T-cell (primary cell): ENCODE results near the gene MTF2. TPM values are rescaled to one million over a fixed set of nuclear protein-coding genes. Genes with fewer than 3 reads are reported as not detected.
A peak's percentile ranks its signal among the peaks of the same experiment; 100 is the strongest.

Experiments
- ATAC-seq, 4 experiments: fragments of 200-7000 bp in 3 of 4; fragments of 150-1000 bp in 1 of 4; cut with Tn5 transposase; replicated peaks in 1 of 4; 1 replicate in 3 of 4; 2 replicates in 1 of 4; pipeline ENCODE4 v1.10.0; 2021; ENCODE audit warnings: moderate library complexity in 3 of 4, mild to moderate bottlenecking in 2 of 4, moderate number of reproducible peaks in 1 of 4
- CTCF ChIA-PET, 2 donors: fragments of 300-600 bp; sonication (Branson Sonifier 250); formaldehyde crosslinking; loops; one replicate each; lab custom pipeline; 2022; ENCODE audit warnings: antibody characterized with exemption in 2 of 2; lab: Charles Lee
- POLR2A ChIA-PET, 2 donors: fragments of 300-600 bp; sonication (Branson Sonifier 250); formaldehyde crosslinking; loops; one replicate each; lab custom pipeline; 2022; ENCODE audit warnings: antibody characterized with exemption in 2 of 2; lab: Charles Lee
- DNase-seq, 35 experiments: peaks; one replicate each; pipeline versions ENCODE4 v3.0.0 to v3.0.0-alpha.2; 2013 to 2023
- H3K27ac ChIP-seq: one replicate; pipeline ENCODE4 v1.5.1; 2013; ENCODE audit warnings: low read length
- H3K27me3 ChIP-seq, 2 experiments: replicated peaks in 1 of 2; 1 replicate in 1 of 2; 2 replicates in 1 of 2; pipeline versions ENCODE4 v1.6.1 to v1.7.0; 2013; ENCODE audit warnings: low read length in 1 of 2, mixed read lengths in 1 of 2; ENCODE audit not compliant: control insufficient read depth in 2 of 2, insufficient read depth in 2 of 2; ENCODE audit errors: extremely low read depth in 1 of 2
- H3K36me3 ChIP-seq, 2 donors: 1 replicate in 1 of 2; 2 replicates in 1 of 2; pipeline versions ENCODE4 v1.6.1 to v1.7.0; 2013; ENCODE audit warnings: low read length in 1 of 2; ENCODE audit not compliant: control insufficient read depth in 2 of 2, insufficient read depth in 1 of 2; ENCODE audit errors: extremely low read depth in 1 of 2
- H3K4me1 ChIP-seq, 2 experiments: 1 replicate in 1 of 2; 2 replicates in 1 of 2; pipeline versions ENCODE4 v1.6.1 to v1.7.0; 2013; ENCODE audit warnings: low read length in 2 of 2, mixed read lengths in 1 of 2; ENCODE audit not compliant: insufficient read depth in 2 of 2, control insufficient read depth in 1 of 2; ENCODE audit errors: extremely low read depth in 1 of 2
- H3K4me3 ChIP-seq, 2 donors: 1 replicate in 1 of 2; 2 replicates in 1 of 2; pipeline versions ENCODE4 v1.5.1 to v1.7.0; 2013; ENCODE audit warnings: mild to moderate bottlenecking in 2 of 2, low read length in 1 of 2, moderate library complexity in 1 of 2; ENCODE audit not compliant: control insufficient read depth in 1 of 2; ENCODE audit errors: extremely low read depth in 1 of 2
- H3K9me3 ChIP-seq: 2 replicates; pipeline ENCODE4 v1.7.0; 2013
- H3K27ac Mint-ChIP-seq, 2 donors: one replicate each; pipeline ENCODE4 v1.8.0; 2020 to 2021; ENCODE audit warnings: mild to moderate bottlenecking in 2 of 2, mixed read lengths in 2 of 2
- H3K27me3 Mint-ChIP-seq, 2 donors: one replicate each; pipeline ENCODE4 v1.8.0; 2021 to 2022; ENCODE audit warnings: mixed read lengths in 2 of 2
- H3K36me3 Mint-ChIP-seq: one replicate; pipeline ENCODE4 v1.8.0; 2021; ENCODE audit warnings: mixed read lengths
- H3K4me1 Mint-ChIP-seq, 3 donors: one replicate each; pipeline ENCODE4 v1.8.0; 2020 to 2022; ENCODE audit warnings: mixed read lengths in 3 of 3, mild to moderate bottlenecking in 1 of 3
- H3K4me3 Mint-ChIP-seq, 3 donors: one replicate each; pipeline ENCODE4 v1.8.0; 2020 to 2022; ENCODE audit warnings: mild to moderate bottlenecking in 3 of 3, mixed read lengths in 3 of 3, moderate library complexity in 3 of 3
- H3K9me3 Mint-ChIP-seq, 3 donors: one replicate each; pipeline ENCODE4 v1.8.0; 2020 to 2022; ENCODE audit warnings: mixed read lengths in 3 of 3
- WGBS: methylation state at CpG from one replicate; pipeline ENCODE4 v1.1.5; 2013; ENCODE audit warnings: missing lambda C conversion rate; ENCODE audit not compliant: insufficient coverage; 5-methylcytosine and 5-hydroxymethylcytosine counted together
- total RNA-seq, 35 experiments: library from RNA in 6 of 35; stranded (reverse) in 6 of 35; fragments of 120-200 nt in 1 of 35; gene quantifications; one replicate each; pipeline versions ENCODE4 v1.2.1 to v1.2.4 and lab custom pipeline; 2013 to 2026

MTF2 gene
- total RNA-seq, 5 donors from 2014 or later (not counting 1 experiment from before 2014, with no cell fraction given) = 40.1 to 49.2 (median 47.4) TPM

DNA sequence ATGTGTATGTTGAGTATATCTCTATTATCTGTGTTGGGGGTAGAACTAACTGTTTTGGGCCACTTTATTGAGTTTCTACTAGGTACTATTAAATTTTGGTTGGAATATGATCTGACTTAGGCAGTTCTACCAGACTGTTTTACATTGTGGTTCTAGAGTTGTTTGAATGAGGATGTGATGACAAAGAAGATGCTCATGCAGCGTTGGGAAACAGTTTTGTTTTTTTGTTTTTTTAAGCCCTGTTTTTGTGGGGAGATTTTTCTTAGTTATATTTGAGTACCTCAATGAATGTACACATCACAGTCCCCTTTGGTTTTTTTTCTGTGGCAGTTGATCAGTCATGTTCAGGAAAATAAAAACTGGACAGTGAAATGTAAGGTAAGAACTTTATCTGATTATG lies 61.0 kb downstream of the MTF2 start:
- peaks cover 35% of the 10 kb centered on the region for H3K36me3 Mint-ChIP-seq
- H3K27me3 Mint-ChIP-seq = no peaks in the 10 kb centered on the region
- H3K4me1 ChIP-seq = no peaks in the 10 kb centered on the region
- no CpG with 5 or more reads among the region's 1 CpG for WGBS
- peak overlapping the region; percentile 17 to 35 for H3K27ac Mint-ChIP-seq
- H3K27me3 ChIP-seq = no peaks in the 10 kb centered on the region
- H3K36me3 ChIP-seq = peaks cover 0 to 27% of the 10 kb centered on the region in 2 donors
- no peak overlapping the region for H3K4me3 ChIP-seq
- DNase-seq = no peak
- no peak overlapping the region for H3K27ac ChIP-seq
- CTCF ChIA-PET = interaction anchor here in 1 of 2 donors (0.5 kb wide), 1 partner anchor 63 kb away, joined by 3 read pairs; no protein-coding TSS in a partner anchor
- H3K4me3 Mint-ChIP-seq = no peak overlapping the region
- H3K4me1 Mint-ChIP-seq = peaks cover 2 to 6% (median 5%) of the 10 kb centered on the region in 3 donors
- H3K9me3 Mint-ChIP-seq = no peaks in the 10 kb centered on the region
- no peaks in the 10 kb centered on the region for H3K9me3 ChIP-seq
- ATAC-seq = no peak
- POLR2A ChIA-PET = no interaction called here

DNA sequence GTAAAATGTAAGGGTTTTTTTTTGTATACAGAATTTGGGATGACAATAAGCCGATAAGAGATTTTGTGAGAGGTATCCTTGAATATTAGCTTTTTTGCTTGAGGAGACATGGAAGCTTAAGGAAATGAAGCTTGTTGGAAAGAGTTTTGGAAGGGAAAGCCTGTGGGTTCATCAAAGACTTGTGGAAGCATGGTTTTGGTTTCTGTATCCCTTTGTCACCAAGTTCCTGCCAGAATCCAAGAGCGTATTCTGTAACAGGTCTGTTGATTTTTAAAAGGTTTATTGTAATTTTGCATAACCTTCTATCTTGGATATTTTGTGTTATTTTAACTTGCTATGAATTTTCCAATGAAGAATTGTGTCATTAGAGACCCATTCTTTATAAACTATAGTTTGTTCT lies 63.1 kb downstream of the MTF2 start:
- 100% methylated on average over 1 of the region's 2 CpGs for WGBS
- ChIA-PET CTCF (no interaction called here), POLR2A (no interaction called here)
- Mint-ChIP-seq H3K36me3 (peaks cover 25% of the 10 kb centered on the region), H3K27me3 (no peaks in the 10 kb centered on the region), H3K9me3 (no peaks in the 10 kb centered on the region), H3K27ac (no peak overlapping the region), H3K4me1 (peaks cover 2 to 6% (median 5%) of the 10 kb centered on the region in 3 donors), H3K4me3 (no peak overlapping the region)
- Histone ChIP-seq H3K4me1 (no peaks in the 10 kb centered on the region), H3K9me3 (no peaks in the 10 kb centered on the region), H3K27me3 (no peaks in the 10 kb centered on the region), H3K36me3 (peaks cover 0 to 12% of the 10 kb centered on the region in 2 donors), H3K4me3 (no peak overlapping the region), H3K27ac (no peak overlapping the region)
- no peak for DNase-seq
- ATAC-seq = no peak

DNA sequence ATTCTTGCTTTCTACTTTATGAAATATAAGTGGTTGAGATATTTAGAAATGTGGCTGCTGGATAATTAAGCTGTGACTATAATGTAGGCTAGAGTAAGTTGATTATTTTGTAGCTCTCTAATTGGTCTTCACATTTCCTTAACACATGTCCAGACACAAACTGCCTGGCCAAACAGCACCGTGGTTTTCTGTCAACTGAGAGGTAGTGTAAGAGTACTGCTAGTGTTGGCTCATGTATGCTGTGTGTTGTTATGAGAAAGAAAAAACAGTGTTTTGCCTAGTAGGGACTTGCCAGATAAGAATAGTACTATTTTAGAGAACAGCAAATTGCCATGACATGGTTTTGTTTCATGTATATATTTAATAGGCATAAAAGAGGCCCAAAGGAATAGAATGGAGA lies 64.1 kb downstream of the MTF2 start:
- ChIA-PET CTCF (no interaction called here), POLR2A (interaction anchor here in 1 of 2 donors (1.0 kb wide), 1 partner anchor 11 kb away, joined by 4 read pairs; no protein-coding TSS in a partner anchor)
- no peaks in the 10 kb centered on the region for H3K9me3 ChIP-seq
- Mint-ChIP-seq H3K36me3 (peaks cover 31% of the 10 kb centered on the region), H3K4me1 (peaks cover 2 to 6% (median 5%) of the 10 kb centered on the region in 3 donors), H3K4me3 (no peak overlapping the region), H3K9me3 (no peaks in the 10 kb centered on the region), H3K27ac (peak overlapping the region in 1 of 2 donors; percentile 11), H3K27me3 (no peaks in the 10 kb centered on the region)
- H3K4me3 ChIP-seq = no peak overlapping the region
- DNase-seq (no peak), ATAC-seq (no peak)
- H3K4me1 ChIP-seq = no peaks in the 10 kb centered on the region
- WGBS = 100% methylated on average over 1 of the region's 1 CpG
- no peaks in the 10 kb centered on the region for H3K27me3 ChIP-seq
- H3K27ac ChIP-seq = no peak overlapping the region
- peaks cover 0 to 8% of the 10 kb centered on the region in 2 donors for H3K36me3 ChIP-seq

DNA sequence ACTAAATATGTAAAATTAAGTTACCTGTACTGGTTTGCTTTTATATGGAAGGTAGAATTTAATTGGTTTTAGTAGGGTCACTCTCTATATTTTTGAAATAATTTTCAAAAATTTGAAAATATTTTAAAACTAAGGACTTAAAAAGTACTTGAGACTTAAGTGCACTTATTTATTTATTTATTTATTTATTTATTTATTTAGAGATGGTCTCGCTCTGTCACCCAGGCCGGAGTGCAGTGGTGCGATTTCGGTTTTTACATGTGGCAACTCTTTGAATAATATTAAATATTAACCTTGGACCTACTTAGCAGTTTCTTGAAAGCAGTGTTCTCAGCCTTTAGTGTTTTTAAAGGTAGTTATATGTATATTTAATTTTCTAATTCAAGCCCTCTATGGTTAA lies 64.7 kb downstream of the MTF2 start:
- H3K36me3 ChIP-seq = peaks cover 0 to 13% of the 10 kb centered on the region in 2 donors
- ChIA-PET POLR2A (interaction anchor here in 1 of 2 donors (0.6 to 1.0 kb wide), 2 partner anchors 10 to 264 kb away, joined by 4 to 5 read pairs; no protein-coding TSS in a partner anchor), CTCF (interaction anchor here in 1 of 2 donors (0.6 kb wide), 1 partner anchor 1343 kb away, joined by 5 read pairs; no protein-coding TSS in a partner anchor)
- DNase-seq (no peak), ATAC-seq (no peak)
- H3K4me3 Mint-ChIP-seq = no peak overlapping the region
- no peak overlapping the region for H3K4me3 ChIP-seq
- H3K9me3 ChIP-seq = no peaks in the 10 kb centered on the region
- H3K27ac Mint-ChIP-seq = no peak overlapping the region
- peaks cover 0 to 6% (median 5%) of the 10 kb centered on the region in 3 donors for H3K4me1 Mint-ChIP-seq
- WGBS = no CpG with 5 or more reads among the region's 4 CpGs
- no peaks in the 10 kb centered on the region for H3K4me1 ChIP-seq
- no peaks in the 10 kb centered on the region for H3K9me3 Mint-ChIP-seq
- no peaks in the 10 kb centered on the region for H3K27me3 ChIP-seq
- H3K36me3 Mint-ChIP-seq = peaks cover 33% of the 10 kb centered on the region
- H3K27ac ChIP-seq = no peak overlapping the region
- H3K27me3 Mint-ChIP-seq = no peaks in the 10 kb centered on the region

DNA sequence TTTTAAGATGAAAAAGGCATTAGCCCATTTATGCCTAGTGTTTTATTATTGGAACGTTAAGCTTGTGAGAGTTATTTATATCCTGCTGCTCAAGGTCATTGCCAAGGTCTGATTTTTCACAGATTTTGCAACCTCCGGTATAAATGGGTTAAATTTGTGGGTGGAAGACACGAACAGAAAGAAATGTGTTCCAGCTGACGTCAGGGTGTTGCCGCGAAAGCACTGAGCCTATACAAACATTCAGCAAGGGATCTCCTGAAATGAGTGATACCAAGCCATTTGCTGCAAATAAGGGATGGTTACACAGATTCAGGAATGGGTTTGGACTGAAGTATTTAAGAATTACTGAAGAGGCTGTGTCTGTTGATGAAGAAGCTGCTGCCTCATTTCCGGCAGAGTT lies 68.9 kb downstream of the MTF2 start:
- H3K36me3 ChIP-seq = peaks cover 0 to 30% of the 10 kb centered on the region in 2 donors
- DNase-seq (no peak), ATAC-seq (no peak)
- H3K4me1 ChIP-seq = no peaks in the 10 kb centered on the region
- no peak overlapping the region for H3K27ac ChIP-seq
- POLR2A ChIA-PET = no interaction called here
- H3K27me3 ChIP-seq = no peaks in the 10 kb centered on the region
- no peak overlapping the region for H3K4me3 ChIP-seq
- H3K9me3 ChIP-seq = no peaks in the 10 kb centered on the region
- CTCF ChIA-PET = no interaction called here
- peak overlapping the region; percentile 25 to 41 for H3K27ac Mint-ChIP-seq
- no peaks in the 10 kb centered on the region for H3K9me3 Mint-ChIP-seq
- WGBS = 77% methylated on average over 6 of the region's 7 CpGs
- no peaks in the 10 kb centered on the region for H3K27me3 Mint-ChIP-seq
- peaks cover 0 to 4% (median 2%) of the 10 kb centered on the region in 3 donors for H3K4me1 Mint-ChIP-seq
- peaks cover 43% of the 10 kb centered on the region for H3K36me3 Mint-ChIP-seq
- H3K4me3 Mint-ChIP-seq = no peak overlapping the region

DNA sequence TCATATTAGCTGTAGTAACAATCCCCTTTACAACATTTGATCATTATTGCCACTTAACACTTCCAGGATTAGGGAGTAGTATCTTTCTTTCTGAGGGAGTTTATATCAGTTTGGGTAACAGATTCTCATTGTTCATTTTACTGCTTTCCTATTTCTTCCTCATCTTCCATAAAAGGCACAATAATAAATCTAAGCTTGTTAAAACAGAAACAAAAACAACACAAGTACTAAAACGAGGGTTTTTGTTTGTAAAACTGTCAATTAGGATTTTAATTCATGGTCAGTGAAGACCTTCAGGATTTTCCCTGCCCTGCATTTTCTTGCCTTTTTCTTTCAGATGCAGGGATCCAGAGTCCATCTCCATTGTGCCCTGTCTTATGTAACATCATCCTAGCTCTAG lies 71.6 kb downstream of the MTF2 start:
- peaks cover 4 to 7% (median 5%) of the 10 kb centered on the region in 3 donors for H3K4me1 Mint-ChIP-seq
- H3K27ac Mint-ChIP-seq = peak overlapping the region; percentile 2 to 17
- Histone ChIP-seq H3K4me1 (peaks cover 0 to 3% of the 10 kb centered on the region in 2 experiments), H3K4me3 (no peak overlapping the region), H3K27ac (no peak overlapping the region), H3K27me3 (no peaks in the 10 kb centered on the region), H3K36me3 (peaks cover 0 to 46% of the 10 kb centered on the region in 2 donors), H3K9me3 (no peaks in the 10 kb centered on the region)
- H3K27me3 Mint-ChIP-seq = no peaks in the 10 kb centered on the region
- no peak overlapping the region for H3K4me3 Mint-ChIP-seq
- ChIA-PET POLR2A (no interaction called here), CTCF (no interaction called here)
- no CpG with 5 or more reads among the region's 1 CpG for WGBS
- DNase-seq = no peak
- ATAC-seq = no peak
- peaks cover 46% of the 10 kb centered on the region for H3K36me3 Mint-ChIP-seq
- no peaks in the 10 kb centered on the region for H3K9me3 Mint-ChIP-seq
